SHP77 treated with DMSO at 0.1 percent for 48 hours (cell line): ENCODE results near the gene TDO2.
A peak's percentile ranks its signal among the peaks of the same experiment; 100 is the strongest.
"Not testable (repeated sequence)": the region's sequence is repeated elsewhere in the genome, so short reads cannot be mapped to it uniquely, and the experiment has no call there.

Source experiments
- DNase-seq: peaks from one replicate; lab custom pipeline; 2025; lab: John Stamatoyannopoulos, UW

Gene TDO2

DNA sequence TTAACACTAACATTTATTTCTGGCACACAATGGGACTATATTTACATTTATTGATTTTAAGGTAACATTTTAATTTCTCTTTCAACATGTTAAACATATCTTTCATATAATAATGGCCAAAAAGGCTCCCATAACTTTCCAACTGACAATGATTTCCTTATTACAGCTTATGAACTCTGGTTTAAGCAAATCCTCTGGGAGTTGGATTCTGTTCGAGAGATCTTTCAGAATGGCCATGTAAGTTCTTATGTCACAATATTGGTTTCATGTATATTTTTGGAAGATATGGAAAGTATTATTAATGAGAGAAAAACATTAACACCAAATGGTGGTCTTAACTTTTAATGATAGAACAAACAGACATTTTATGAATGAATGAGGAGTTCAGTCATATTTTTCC lies 4.1 kb downstream of the TDO2 start:
- DNase-seq, result no peak

DNA sequence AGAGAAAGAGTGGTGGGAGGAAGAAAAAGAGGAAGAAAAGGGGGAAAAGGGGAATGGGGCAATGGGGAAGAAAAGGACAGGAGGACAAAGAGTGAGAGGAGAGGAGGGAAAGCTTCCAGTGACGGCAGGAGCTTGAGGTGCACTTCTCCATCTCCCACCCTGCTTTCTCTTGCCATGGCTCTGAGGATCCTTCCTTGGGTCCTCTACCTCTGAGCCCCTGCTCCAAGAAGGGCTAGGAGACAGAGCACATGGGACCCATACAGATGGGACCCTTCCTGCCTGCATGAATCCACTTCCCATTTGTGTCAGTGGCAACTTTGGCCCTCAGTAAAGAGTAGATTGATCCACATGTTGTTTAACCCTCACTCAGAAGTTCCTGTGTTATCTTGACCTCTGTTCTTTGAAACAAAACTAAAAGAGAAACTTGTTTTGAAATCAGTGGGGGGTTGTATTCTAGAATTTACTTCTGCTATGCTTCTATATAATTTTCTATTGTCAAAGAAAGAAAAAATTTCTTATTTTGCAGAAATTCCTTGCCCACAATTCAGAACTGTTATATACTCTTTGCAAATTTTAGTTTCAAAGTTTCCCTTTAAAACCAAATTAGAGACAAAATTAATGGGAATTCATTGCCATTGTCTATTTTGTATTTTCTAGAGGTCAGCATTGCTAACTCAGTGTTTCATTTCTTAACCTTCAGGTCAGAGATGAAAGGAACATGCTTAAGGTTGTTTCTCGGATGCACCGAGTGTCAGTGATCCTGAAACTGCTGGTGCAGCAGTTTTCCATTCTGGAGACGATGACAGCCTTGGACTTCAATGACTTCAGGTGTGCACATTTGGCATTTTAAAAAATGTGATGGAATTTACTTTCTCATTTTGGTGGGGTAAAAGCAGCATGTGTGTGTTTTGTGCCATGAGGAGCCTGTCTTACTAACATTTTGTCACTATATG lies 5.0 kb downstream of the TDO2 start:
- no peak for DNase-seq

- DNase-seq, result no peak
These were observed 6.2 kb downstream of the TDO2 start for GRCh38 chr4:155909615-155910226.

DNA sequence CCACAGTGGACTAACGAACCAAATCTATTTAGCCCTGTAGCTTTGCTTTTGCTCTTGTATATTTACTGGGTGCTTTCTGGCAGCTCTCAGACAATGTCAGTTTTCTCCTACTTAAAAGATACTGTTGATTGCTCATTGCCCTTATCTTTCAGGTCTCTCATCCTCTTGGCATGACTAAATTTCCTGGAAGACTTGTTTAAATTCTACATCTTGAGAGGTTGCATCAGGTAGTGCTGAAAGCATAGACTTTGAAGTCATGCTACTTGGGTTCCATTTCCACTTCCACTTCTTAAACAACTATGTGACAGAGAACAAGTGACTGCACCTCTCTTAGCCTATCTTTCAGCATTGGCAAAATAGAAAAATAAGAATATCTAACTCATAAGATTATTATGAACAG lies 8.4 kb downstream of the TDO2 start:
- DNase-seq, result no peak

GRCh38 chr4:155914782-155915181 lies 11.3 kb downstream of the TDO2 start:
- DNase-seq, result no peak

- no peak for DNase-seq
These were observed 18.1 kb downstream of the TDO2 start for GRCh38 chr4:155921597-155921996.

DNA sequence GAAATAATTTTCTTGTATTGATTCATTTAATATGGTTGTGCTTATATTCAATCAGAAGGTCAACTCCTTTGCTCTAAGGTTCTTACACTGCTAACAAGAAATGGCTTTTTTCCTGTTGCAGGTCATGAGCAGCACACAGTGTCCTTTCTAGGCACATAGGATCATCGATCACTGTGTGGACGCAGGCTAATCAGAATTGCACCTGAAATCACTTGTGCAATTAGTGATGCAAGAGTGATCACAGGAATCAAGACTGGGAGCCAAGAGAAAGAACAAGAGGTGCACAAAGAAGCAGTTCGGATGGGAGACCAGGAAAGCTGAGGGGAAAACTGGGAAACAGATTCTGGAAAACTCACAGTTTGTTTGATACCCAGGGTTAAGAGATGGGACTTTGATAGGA lies 21.1 kb downstream of the TDO2 start:
- no peak for DNase-seq

- DNase-seq, result no peak
These were observed 26.3 kb downstream of the TDO2 start for GRCh38 chr4:155929833-155930232.

- DNase-seq, result no peak
These were observed 26.8 kb downstream of the TDO2 start for GRCh38 chr4:155930330-155930729.

DNA sequence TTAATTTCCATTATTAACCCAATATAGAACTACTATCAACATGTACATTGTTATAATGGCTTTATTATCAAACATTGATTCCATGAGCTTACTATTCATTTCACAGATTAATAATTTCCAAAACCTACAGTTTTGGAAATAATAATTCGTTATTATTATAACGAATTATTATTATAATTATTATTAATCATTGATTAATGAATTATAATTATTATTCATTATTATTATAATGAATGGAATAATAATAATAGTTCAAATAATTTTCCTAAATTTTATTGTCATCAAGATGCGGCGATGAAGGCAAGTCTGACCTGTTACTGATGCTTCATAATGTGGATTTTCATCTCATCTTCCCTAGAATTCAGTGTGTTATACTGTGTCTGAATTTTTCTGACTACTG lies 28.1 kb downstream of the TDO2 start:
- no peak for DNase-seq

DNA sequence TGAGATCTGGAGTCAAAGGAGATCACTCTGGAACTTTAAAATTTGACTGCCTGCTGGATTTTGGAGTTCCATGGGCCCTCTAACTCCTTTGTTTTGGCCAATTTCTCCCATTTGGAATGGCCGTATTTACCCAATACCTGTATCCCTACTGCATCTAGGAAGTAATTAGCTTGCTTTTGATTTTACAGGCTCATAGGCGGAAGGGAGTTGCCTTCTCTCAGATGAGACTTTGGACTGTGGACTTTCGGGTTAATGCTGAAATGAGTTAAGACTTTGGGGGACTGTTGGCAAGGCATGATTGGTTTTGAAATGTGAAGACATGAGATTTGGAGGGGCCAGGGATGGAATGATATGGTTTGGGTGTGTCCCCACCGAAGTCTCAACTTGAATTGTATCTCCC lies 31.1 kb downstream of the TDO2 start:
- not testable (repeated sequence) for DNase-seq

DNA sequence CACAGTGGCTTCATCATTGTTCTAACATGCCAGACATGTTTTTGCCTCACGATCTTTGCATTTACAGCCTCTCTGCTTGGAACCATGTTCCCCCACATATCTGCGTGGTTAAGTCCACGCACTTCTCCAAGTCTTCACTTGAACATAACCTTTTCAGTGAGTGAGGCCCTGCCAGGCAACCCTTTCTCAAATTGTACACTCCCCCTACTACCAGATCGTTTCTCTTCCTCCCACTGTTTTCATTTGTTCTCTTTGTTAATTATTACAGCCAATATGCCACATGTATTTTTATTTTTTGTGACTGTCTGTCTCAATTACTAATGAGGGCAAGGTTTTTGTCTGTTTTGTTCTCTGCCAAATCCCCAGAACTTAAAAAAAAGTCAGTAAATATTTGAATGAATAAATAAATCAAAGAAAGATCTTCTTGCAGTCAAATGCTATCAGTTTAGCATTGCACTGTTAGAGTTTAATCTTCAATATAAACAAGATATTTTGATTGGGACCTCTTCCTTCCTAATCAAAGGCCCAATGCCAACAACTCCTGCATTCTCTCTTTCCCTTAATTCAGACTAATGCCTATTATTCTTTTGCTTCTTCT lies 32.0 kb downstream of the TDO2 start:
- no peak for DNase-seq

DNA sequence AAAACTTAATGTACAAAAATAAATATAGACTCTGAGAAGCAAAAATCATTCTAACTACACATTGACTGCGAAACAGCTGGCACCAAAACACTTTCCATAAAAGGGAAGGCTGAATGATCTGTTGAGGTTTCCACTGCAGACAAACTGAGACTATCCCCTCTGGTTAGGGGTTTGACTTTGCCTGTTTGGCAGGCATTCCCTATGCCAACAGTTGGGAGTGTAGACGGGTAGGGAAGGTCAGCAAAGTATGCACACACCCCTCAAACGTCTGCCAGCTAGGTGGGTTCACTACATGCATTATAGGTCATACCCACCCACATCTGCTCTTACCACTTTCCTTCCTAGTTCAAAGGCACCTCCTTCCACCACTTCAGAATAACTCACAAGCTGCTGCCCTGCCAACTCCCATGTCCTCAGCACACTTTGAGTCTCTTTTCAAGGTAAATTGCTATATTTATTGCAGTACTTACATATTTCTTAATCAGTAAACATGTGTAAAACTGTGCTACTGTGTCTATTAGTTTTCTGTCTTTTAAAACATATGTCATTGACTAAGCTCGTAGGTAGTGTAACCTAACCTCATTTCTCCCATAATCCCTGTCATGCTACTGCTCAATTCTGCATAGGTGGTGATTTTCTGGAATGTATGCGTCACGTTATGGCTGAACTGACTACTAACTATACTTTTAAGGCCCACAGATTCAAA lies 37.7 kb downstream of the TDO2 start:
- DNase-seq, result no peak

GRCh38 chr4:155941820-155942219 lies 38.3 kb downstream of the TDO2 start:
- no peak for DNase-seq

- no peak for DNase-seq
These were observed 40.3 kb downstream of the TDO2 start for GRCh38 chr4:155943605-155944291.

- DNase-seq, result no peak
These were observed 41.0 kb downstream of the TDO2 start for GRCh38 chr4:155944516-155944915.

DNA sequence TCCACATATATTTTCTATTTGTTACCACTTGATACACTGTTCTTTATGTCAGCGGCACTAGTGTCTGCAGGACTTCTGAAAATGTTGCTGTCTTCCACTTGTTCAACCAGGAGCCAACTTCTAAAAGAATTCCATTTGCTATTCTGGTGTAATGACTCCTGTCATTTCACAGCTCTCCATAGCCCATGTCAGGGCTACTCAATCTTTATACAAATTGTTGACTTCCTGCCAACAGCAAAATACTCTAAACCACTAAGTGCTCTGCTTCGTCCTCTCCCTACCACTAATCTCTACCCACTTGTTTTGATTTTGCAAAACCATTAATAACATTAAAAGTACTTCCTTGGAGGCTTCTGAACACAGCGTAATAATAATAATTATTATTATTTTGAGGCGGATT lies 43.0 kb downstream of the TDO2 start:
- DNase-seq, result no peak

GRCh38 chr4:155948541-155948940 lies 45.0 kb downstream of the TDO2 start:
- DNase-seq, result no peak

GRCh38 chr4:155950461-155950860 lies 47.0 kb downstream of the TDO2 start:
- DNase-seq, result no peak

DNA sequence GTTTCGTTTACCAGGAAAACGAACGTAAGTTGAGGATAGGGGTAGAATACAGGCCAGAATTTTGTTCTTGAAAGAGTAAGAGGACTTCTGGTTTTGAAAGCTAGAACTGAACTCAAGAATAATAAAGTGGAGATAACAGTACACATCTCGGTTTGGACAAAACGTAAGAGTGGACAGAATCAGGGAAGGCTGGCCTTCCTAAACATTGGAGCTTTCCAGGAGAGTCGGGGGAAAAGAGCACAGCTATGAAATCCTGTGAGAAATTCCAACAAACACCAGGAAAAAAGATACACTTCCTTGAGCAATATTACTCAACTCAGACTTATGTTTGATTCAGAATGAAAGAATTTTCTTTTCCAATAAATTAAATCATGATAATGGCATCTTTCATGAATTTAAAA lies 49.0 kb downstream of the TDO2 start:
- no peak for DNase-seq

- DNase-seq, result peak; percentile 5
These were observed 49.9 kb downstream of the TDO2 start, which contains the start of gene CTSO for GRCh38 chr4:155953151-155954117. CTSO (minus strand) TSS chr4:155953866; CDS start chr4:155953847, 19 bp downstream.
